ENCODE measurements around the gene KCNMB2. TPM values are rescaled to one million over a fixed set of nuclear protein-coding genes. Genes with fewer than 3 reads are reported as not detected.

The KCNMB2 gene
- polyA plus RNA-seq, 1 of the 3 experiments (the other 2 are of a cell fraction): not detected

DNA sequence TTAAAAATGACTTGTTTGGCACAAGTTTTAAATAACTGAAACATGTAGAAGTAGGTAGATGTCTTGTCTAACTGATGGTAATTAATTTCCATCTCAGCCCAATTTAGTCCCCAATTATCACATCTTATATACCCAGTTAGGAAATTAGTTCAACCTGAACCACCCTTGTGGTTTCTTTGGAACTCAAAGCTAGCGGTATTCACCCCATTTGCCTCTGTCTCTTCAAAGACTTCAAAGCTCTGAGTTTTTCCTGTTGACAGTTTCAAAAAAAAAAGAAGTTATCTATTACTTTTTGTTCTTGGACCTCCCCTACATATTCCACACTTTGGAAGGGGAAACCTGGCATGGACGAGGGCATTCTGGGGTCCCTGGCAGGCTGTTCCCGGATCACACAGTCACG, 236.5 kb downstream of the KCNMB2 start:
- Histone ChIP-seq H3K27ac (ENCODE audit: low read depth in 2 of 2, low read length in 1 of 2) (no peak overlapping the region), H3K36me3 (replicated peaks in 1 of 2; ENCODE audit: control insufficient read depth in 1 of 2, insufficient read depth in 2 of 2, low read length in 1 of 2) (no peaks in the 10 kb centered on the region), H3K9me2 (no peaks in the 10 kb centered on the region), H3K79me2 (ENCODE audit: insufficient read depth) (no peaks in the 10 kb centered on the region), H3K4me1 (ENCODE audit: control insufficient read depth in 1 of 2, insufficient read depth in 2 of 2, low read depth in 1 of 2, low read length in 1 of 2) (no peaks in the 10 kb centered on the region), H3K9ac (no peak overlapping the region), H3F3A (replicated peaks; ENCODE audit: insufficient read depth) (no peaks in the 10 kb centered on the region), H3K4me3 (ENCODE audit: low read depth in 2 of 2, low read length in 1 of 2) (no peak overlapping the region), H3K4me2 (no peak overlapping the region), H3K9me3 (no peaks in the 10 kb centered on the region), H3K27me3 (ENCODE audit: insufficient read depth) (no peaks in the 10 kb centered on the region), H4K20me1 (ENCODE audit: insufficient read depth) (no peaks in the 10 kb centered on the region), H2AFZ (ENCODE audit: low read depth) (no peak overlapping the region)
- TF ChIP-seq NRF1 (IDR thresholded peaks at IDR 0.05; ENCODE audit: low read depth, low read length) (no peak), RCOR1 (IDR thresholded peaks at IDR 0.05; ENCODE audit: low read length) (no peak), ELF1 (IDR thresholded peaks at IDR 0.05) (no peak), GABPA (IDR thresholded peaks at IDR 0.05; ENCODE audit: low read depth) (no peak), TEAD4 (IDR thresholded peaks at IDR 0.05; ENCODE audit: borderline replicate concordance, insufficient read depth) (no peak), RFX5 (IDR thresholded peaks at IDR 0.05; ENCODE audit: low read length) (no peak), TAF1 (IDR thresholded peaks at IDR 0.05; ENCODE audit: borderline replicate concordance, low read depth, low read length) (no peak), SIN3A (IDR thresholded peaks at IDR 0.05; ENCODE audit: borderline replicate concordance, low read depth, low read length) (no peak), RAD21 (IDR thresholded peaks at IDR 0.05; ENCODE audit: low read length) (no peak), POLR2AphosphoS5 (IDR thresholded peaks at IDR 0.05; ENCODE audit: low read depth, low read length) (no peak), FOXJ3 (CRISPR knock-in tag; IDR thresholded peaks at IDR 0.05) (no peak), EP300 (IDR thresholded peaks at IDR 0.05; ENCODE audit: borderline replicate concordance in 1 of 2, low read depth in 1 of 2, low read length in 1 of 2) (no peak), TCF12 (IDR thresholded peaks at IDR 0.05) (no peak), RXRA (IDR thresholded peaks at IDR 0.05; ENCODE audit: borderline replicate concordance, low read depth) (no peak), MEF2A (IDR thresholded peaks at IDR 0.05; ENCODE audit: borderline replicate concordance, low read depth) (no peak), GATA2 (CRISPR knock-in tag; IDR thresholded peaks at IDR 0.05) (no peak)
- TF ChIP-seq, protein P1, sequence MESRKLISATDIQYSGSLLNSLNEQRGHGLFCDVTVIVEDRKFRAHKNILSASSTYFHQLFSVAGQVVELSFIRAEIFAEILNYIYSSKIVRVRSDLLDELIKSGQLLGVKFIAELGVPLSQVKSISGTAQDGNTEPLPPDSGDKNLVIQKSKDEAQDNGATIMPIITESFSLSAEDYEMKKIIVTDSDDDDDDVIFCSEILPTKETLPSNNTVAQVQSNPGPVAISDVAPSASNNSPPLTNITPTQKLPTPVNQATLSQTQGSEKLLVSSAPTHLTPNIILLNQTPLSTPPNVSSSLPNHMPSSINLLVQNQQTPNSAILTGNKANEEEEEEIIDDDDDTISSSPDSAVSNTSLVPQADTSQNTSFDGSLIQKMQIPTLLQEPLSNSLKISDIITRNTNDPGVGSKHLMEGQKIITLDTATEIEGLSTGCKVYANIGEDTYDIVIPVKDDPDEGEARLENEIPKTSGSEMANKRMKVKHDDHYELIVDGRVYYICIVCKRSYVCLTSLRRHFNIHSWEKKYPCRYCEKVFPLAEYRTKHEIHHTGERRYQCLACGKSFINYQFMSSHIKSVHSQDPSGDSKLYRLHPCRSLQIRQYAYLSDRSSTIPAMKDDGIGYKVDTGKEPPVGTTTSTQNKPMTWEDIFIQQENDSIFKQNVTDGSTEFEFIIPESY (IDR thresholded peaks at IDR 0.05; ENCODE audit: borderline replicate concordance, low read depth): no peak
- TF ChIP-seq, protein P2, sequence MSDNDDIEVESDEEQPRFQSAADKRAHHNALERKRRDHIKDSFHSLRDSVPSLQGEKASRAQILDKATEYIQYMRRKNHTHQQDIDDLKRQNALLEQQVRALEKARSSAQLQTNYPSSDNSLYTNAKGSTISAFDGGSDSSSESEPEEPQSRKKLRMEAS (IDR thresholded peaks at IDR 0.05; ENCODE audit: low read depth): no peak
- TF ChIP-seq, protein P3, sequence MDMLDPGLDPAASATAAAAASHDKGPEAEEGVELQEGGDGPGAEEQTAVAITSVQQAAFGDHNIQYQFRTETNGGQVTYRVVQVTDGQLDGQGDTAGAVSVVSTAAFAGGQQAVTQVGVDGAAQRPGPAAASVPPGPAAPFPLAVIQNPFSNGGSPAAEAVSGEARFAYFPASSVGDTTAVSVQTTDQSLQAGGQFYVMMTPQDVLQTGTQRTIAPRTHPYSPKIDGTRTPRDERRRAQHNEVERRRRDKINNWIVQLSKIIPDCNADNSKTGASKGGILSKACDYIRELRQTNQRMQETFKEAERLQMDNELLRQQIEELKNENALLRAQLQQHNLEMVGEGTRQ (IDR thresholded peaks at IDR 0.05; ENCODE audit: borderline replicate concordance, low read depth, low read length): no peak
- ChIA-PET POLR2A (no interaction called here), CTCF (interaction anchor here (1.6 kb wide), 1 partner anchor 13 kb away, joined by 3 read pairs; no protein-coding TSS in a partner anchor)
- no peak for DNase-seq
- 40% methylated on average over 4 of the region's 4 CpGs for WGBS (ENCODE audit: low lambda C conversion rate)

Measured in SK-N-SH (cell line).